Activated CD8-positive, alpha-beta memory T cell treated with anti-CD3 and anti-CD28 coated beads for 24 hours (primary cell): ENCODE results near the gene SUMO2.
"Not testable (repeated sequence)": the region's sequence is repeated elsewhere in the genome, so short reads cannot be mapped to it uniquely, and the experiment has no call there.

Experiments used
- DNase-seq: peaks from one replicate; pipeline ENCODE4 v3.0.0-alpha.2; 2020

The SUMO2 gene

GRCh38 chr17:75182569-75183436 lies at the start of gene SUMO2:
TSS of gene SUMO2 (minus strand) at chr17:75182959. CDS start at chr17:75182834, 125 bp downstream.
- peak; percentile 98 for DNase-seq

GRCh38 chr17:75231741-75232464 lies 49.1 kb upstream of the SUMO2 start:
- DNase-seq = no peak

GRCh38 chr17:75231071-75231470 lies 48.3 kb upstream of the SUMO2 start:
- DNase-seq = no peak

GRCh38 chr17:75228847-75229246 lies 46.1 kb upstream of the SUMO2 start:
- DNase-seq = no peak

GRCh38 chr17:75228305-75228704 lies 45.5 kb upstream of the SUMO2 start:
- DNase-seq = no peak

GRCh38 chr17:75227729-75228128 lies 45.0 kb upstream of the SUMO2 start:
- DNase-seq = no peak

- no peak for DNase-seq
These were observed 42.3 kb upstream of the SUMO2 start for GRCh38 chr17:75225016-75225415.

- DNase-seq = no peak
These were observed 37.1 kb upstream of the SUMO2 start for GRCh38 chr17:75219815-75220214.

GRCh38 chr17:75218131-75218530 lies 35.4 kb upstream of the SUMO2 start:
- no peak for DNase-seq

GRCh38 chr17:75209061-75209460 lies 26.3 kb upstream of the SUMO2 start:
- DNase-seq = no peak

DNA sequence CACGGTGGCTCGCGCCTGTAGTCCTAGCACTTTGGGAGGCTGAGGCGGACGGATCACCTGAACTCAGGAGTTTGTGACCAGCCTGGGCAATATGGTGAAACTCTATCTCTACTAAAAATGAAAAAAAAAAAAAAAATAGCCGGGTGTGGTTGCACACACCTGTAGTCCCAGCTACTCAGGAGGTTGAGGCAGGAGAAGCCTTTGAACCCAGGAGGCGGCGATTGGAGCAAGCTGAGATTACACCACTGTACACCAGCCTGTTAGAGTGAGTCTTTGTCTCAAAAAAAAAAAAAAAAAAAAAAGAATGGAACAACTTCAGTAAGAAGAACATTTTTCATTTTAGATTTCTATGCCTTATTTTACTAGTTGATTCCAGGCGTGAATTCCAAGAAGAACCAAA lies 25.4 kb upstream of the SUMO2 start:
- no peak for DNase-seq

DNA sequence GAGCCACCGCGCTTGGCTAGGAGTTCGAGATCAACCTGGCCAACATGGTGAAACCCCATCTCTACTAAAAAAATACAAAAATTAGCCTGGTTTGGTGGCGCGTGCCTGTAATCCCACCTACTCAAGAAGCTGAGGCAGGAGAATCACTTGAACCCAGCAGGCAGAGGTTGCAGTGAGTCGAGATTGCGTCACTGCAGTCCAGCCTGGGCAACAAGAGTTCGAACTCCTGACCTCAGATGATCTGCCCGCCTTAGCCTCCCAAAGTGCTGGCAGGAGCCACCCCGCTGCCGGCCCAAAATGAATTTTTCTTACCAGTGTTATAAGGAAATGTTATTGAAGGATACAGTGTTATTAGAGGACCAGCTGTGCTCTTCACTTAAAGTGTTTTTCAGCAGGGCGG lies 25.0 kb upstream of the SUMO2 start:
- no peak for DNase-seq

DNA sequence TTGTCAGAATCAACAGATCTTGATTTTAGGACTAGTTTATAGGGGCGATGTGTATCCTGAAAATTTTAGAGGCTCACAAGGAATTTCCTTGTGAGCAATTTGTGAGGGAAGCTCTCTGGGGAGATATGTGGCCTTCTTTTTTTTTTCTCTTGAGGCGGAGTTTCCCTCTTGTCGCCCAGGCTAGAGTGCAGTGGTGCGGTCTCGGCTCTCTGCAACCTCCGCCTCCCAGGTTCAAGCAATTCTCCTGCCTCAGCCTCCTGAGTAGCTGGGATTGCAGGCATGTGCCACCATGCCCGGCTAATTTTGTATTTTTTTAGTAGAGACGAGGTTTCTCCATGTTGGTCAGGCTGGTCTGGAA lies 24.3 kb upstream of the SUMO2 start:
- not testable (repeated sequence) for DNase-seq

DNA sequence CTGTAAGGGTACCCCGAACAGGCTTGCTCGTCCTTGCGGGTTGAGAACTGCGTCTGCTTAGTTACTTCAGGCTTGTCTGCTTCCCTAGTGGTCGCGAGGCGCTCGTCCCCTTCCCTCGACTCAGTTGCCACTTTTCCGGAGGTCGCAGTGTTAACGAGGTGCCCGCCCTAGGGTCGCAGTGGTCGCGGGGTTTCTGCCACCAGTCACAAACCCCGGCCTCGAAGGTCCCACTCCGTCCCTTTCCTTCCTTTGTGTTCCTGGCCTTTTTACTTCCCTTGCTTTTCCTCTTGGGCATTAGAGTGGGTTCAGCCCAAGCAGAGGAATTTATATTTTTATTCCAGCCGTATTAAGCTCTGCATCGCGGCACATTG lies 23.0 kb upstream of the SUMO2 start:
- no peak for DNase-seq

- peak; percentile 98 for DNase-seq
These were observed 22.5 kb upstream of the SUMO2 start, which contains the start of gene NUP85 for GRCh38 chr17:75205037-75205792. TSS of gene NUP85 (plus strand) at chr17:75205679. CDS start at chr17:75205762, 83 bp downstream.

DNA sequence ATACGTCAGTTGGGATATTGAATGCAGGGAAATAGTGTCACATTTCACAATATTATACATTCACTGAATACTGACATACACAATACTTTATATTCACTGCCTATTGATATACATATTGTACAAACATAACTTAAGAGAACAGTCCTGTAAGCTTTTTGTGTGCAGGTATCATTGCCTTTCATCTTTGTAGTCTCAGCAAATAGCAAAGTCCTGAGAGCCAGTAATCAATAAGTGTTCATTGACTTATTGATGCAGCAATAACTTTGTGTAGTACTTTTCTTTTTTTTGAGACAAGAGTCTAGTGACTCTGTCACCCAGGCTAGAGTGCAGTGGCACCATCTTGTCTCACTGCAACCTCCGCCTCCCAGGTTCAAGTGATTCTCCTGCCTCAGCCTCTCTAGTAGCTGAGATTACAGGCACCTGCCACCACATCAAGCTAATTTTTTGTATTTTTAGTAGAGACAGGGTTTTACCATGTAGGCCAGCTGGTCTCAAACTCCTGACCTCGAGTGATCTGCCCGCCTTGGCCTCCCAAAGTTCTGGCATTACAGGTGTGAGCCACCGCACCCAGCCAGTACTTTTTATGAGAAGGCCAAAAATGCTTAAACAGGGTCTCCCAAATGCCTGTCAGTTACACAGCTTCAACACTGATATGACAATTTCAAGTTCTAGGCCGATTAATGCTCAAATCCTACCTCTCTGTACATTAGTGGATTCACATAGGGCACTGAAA lies 17.3 kb upstream of the SUMO2 start:
- no peak for DNase-seq

DNA sequence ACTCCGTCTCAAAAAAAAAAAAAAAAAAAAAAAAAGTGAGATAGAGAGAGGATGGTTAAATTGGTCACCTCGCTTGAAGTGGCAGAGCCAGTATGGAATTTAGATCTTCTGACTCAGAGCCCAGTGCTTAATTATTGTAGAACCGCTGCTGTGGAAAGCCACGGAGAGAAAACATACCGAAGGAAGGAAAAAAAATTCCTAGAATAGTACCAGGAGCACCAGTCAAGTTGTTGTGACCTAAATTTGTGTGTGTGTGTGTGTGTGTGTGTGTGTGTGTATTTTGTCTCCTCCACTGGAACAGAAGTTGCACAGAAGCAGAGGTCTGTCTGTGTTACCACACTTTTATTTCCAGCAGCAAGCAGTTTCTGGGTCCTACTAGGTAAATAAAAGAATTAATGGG lies 12.1 kb upstream of the SUMO2 start:
- DNase-seq = no peak

- no peak for DNase-seq
These were observed 8.8 kb upstream of the SUMO2 start for GRCh38 chr17:75191584-75191983.

GRCh38 chr17:75188614-75189013 lies 5.9 kb upstream of the SUMO2 start:
- DNase-seq = no peak

DNA sequence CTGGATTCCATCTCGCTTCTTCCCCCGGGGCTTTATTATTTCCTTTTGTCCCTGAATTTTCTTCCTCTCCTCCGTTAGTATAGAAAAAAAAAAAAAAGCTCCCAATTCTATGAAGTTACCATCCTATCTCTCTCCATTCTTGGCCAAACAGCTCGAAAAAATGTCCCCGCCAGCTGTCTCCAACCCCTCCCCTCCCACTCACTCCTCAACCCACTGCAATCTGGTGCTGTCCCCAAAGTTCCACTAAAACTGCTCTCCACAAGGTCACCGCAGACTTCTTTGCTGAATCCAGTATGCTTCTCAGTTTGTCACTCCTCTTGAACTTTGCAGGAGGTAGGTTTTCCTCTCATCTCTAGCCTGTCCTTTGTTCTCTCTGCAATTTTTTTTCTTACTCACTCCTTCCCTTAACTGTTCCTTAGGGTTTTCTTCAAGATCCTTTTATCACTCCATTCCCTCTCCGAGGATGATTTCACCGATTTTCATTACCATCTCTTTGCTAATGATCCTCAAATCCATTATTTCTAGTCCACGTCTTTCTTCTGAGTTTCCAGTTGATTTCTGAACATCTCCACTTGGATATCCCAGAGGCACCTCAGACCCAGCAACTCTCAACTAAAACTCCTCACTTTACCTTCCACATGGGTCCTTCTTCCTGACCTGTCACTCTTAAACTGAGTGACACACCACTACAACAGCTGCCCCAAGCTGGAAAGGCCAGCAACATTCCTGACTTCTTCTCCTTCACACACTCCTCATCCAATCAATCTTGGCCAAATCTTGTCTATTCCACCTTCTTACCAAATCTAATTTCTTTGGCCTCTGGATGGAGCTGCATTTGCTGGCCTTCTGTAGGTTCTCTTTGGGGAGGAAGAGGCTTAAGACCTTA lies 1.5 kb upstream of the SUMO2 start:
- DNase-seq = no peak

DNA sequence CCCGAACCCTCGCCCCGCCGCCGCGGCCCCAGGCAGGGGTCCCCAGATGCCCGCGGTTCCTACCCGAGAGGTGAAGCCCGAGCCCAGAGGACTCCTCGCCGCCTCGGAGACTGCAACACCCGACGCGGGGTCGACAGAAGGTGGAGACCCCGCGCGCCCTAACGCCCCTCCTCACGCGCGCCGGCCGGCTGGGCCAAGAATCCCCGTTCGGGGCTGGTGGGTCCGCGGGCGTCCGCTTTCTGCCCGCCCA lies 515 bp downstream of the SUMO2 start:
- no peak for DNase-seq
